HCT116 (cell line): ENCODE results near the gene C3orf20. TPM values are rescaled to one million over a fixed set of nuclear protein-coding genes. Genes with fewer than 3 reads are reported as not detected.

ENCODE experiments used
- ATAC-seq: fragments of 200-7000 bp; cut with Tn5 transposase; 2 replicates; pipeline ENCODE4 v1.9.1; 2020; ENCODE audit warnings: mild to moderate bottlenecking, moderate library complexity
- BruUV-seq: library from RNA; stranded (reverse); fragments of 400-500 nt; replicated peaks from 2 replicates; lab custom pipeline; 2021; lab: Mats Ljungman, UMichigan
- CTCF ChIA-PET: fragments of 300-600 bp; sonication (Branson Sonifier 250); formaldehyde crosslinking; loops from one replicate; lab custom pipeline; 2021; ENCODE audit warnings: antibody characterized with exemption; lab: Charles Lee
- POLR2A ChIA-PET: fragments of 300-600, 350-600 bp; sonication (Branson Sonifier 250); formaldehyde crosslinking; loops from one replicate; lab custom pipeline; 2021; ENCODE audit warnings: antibody characterized with exemption; lab: Charles Lee
- RAD21 ChIA-PET, 2 experiments: fragments of 300-600 bp; sonication (Branson Sonifier 250); formaldehyde crosslinking; loops; one replicate each; lab custom pipeline; 2023; ENCODE audit warnings: low total read pairs in 2 of 2; ENCODE audit not compliant: uncharacterized antibody in 2 of 2, unreplicated experiment in 2 of 2, low non-redundant PET in 1 of 2; lab: Charles Lee
- DNase-seq: peaks from one replicate; pipeline ENCODE4 v3.0.0-alpha.2; 2010; ENCODE audit warnings: low read depth, low spot score
- H2AFZ ChIP-seq: fragments of 200-600 bp; shearing (Covaris generic), sonication (generic); 2 replicates; pipeline ENCODE4 v1.6.1; 2017; ENCODE audit warnings: low read depth, mixed run types, mixed read lengths, antibody characterized with exemption, low read length; ENCODE audit not compliant: poor library complexity, severe bottlenecking
- H3K27ac ChIP-seq: 2 replicates; pipeline ENCODE4 v1.5.1; 2012; ENCODE audit warnings: low read depth, low read length
- H3K27me3 ChIP-seq: fragments of 200-600 bp; sonication (generic); 2 replicates; pipeline ENCODE4 v1.6.1; 2016; ENCODE audit warnings: mixed run types, low read length, mixed read lengths; ENCODE audit not compliant: insufficient read depth
- H3K36me3 ChIP-seq, 2 experiments: fragments of 200-500 bp in 1 of 2; fragments of 200-600 bp in 1 of 2; sonication (Bioruptor generic) in 1 of 2; sonication (generic) in 1 of 2; 2 replicates each; pipeline versions ENCODE4 v1.5.1 to v1.6.1; 2014 to 2016; ENCODE audit warnings: low read length in 2 of 2, inconsistent platforms in 1 of 2, mixed read lengths in 1 of 2, mixed run types in 1 of 2; ENCODE audit not compliant: insufficient read depth in 2 of 2, control insufficient read depth in 1 of 2
- H3K4me1 ChIP-seq, 2 experiments: fragments of 200-600 bp in 1 of 2; sonication (generic) in 1 of 2; 2 replicates each; pipeline versions ENCODE4 v1.5.1 to v1.6.1; 2012 to 2017; ENCODE audit warnings: low read length in 2 of 2, inconsistent platforms in 1 of 2, mild to moderate bottlenecking in 1 of 2, mixed read lengths in 1 of 2, mixed run types in 1 of 2, moderate library complexity in 1 of 2; ENCODE audit not compliant: insufficient read depth in 2 of 2, control insufficient read depth in 1 of 2
- H3K4me2 ChIP-seq: fragments of 200-600 bp; sonication (generic); 2 replicates; pipeline ENCODE4 v1.6.1; 2017; ENCODE audit warnings: mixed run types, low read length, mixed read lengths
- H3K4me3 ChIP-seq, 2 experiments: fragments of 200-600 bp in 1 of 2; sonication (generic) in 1 of 2; replicated peaks in 1 of 2; 2 replicates each; pipeline ENCODE4 v1.5.1; 2011 to 2016; ENCODE audit warnings: low read length in 2 of 2, control low read depth in 1 of 2, low read depth in 1 of 2, mild to moderate bottlenecking in 1 of 2, mixed read lengths in 1 of 2, mixed run types in 1 of 2
- H3K79me2 ChIP-seq: fragments of 200-600 bp; sonication (generic); 2 replicates; pipeline ENCODE4 v1.6.1; 2017; ENCODE audit warnings: mild to moderate bottlenecking, mixed run types, low read length, moderate library complexity, mixed read lengths; ENCODE audit not compliant: insufficient read depth
- H3K9ac ChIP-seq: fragments of 200-600 bp; sonication (generic); 2 replicates; pipeline ENCODE4 v1.6.1; 2016; ENCODE audit warnings: low read length, mixed read lengths
- H3K9me2 ChIP-seq: fragments of 200-600 bp; sonication (generic), shearing (Covaris generic); 2 replicates; pipeline ENCODE4 v1.6.1; 2017; ENCODE audit warnings: mixed run types, mild to moderate bottlenecking, moderate library complexity; ENCODE audit not compliant: insufficient read depth
- H3K9me3 ChIP-seq, 2 experiments: fragments of 200-500 bp in 1 of 2; fragments of 200-600 bp in 1 of 2; sonication (Bioruptor generic) in 1 of 2; sonication (generic) in 1 of 2; 2 replicates each; pipeline ENCODE4 v1.6.1; 2014 to 2017; ENCODE audit warnings: low read length in 2 of 2, mixed read lengths in 2 of 2, inconsistent platforms in 1 of 2, low read depth in 1 of 2, mild to moderate bottlenecking in 1 of 2, mixed run types in 1 of 2, moderate library complexity in 1 of 2; ENCODE audit not compliant: control insufficient read depth in 1 of 2, insufficient read depth in 1 of 2
- H4K20me1 ChIP-seq: fragments of 200-600 bp; sonication (generic), shearing (Covaris generic); 2 replicates; pipeline ENCODE4 v1.6.1; 2017; ENCODE audit warnings: mixed run types, mild to moderate bottlenecking, moderate library complexity; ENCODE audit not compliant: insufficient read depth
- ATF3 ChIP-seq: IDR thresholded peaks from 2 replicates; pipeline ENCODE4 v1.6.1; 2012
- CBX3 ChIP-seq: IDR thresholded peaks from 2 replicates; pipeline ENCODE4 v1.6.1; 2012; ENCODE audit warnings: low read depth
- CEBPB ChIP-seq: IDR thresholded peaks from 2 replicates; pipeline ENCODE4 v1.6.1; 2012; ENCODE audit warnings: low read depth
- EGR1 ChIP-seq: IDR thresholded peaks from 2 replicates; pipeline ENCODE4 v1.6.1; 2012; ENCODE audit warnings: low read depth
- ELF1 ChIP-seq: IDR thresholded peaks from 2 replicates; pipeline ENCODE4 v1.6.1; 2012; ENCODE audit warnings: low read depth, borderline replicate concordance
- EZH2phosphoT487 ChIP-seq: fragments of 200-600 bp; IDR thresholded peaks from 2 replicates; pipeline ENCODE4 v1.6.1; 2018; ENCODE audit warnings: antibody characterized with exemption, borderline replicate concordance
- FOSL1 ChIP-seq: IDR thresholded peaks from 2 replicates; pipeline ENCODE4 v1.6.1; 2012; ENCODE audit warnings: low read depth
- MAX ChIP-seq: IDR thresholded peaks from 2 replicates; pipeline ENCODE4 v1.6.1; 2012
- POLR2A ChIP-seq: IDR thresholded peaks from 2 replicates; pipeline ENCODE4 v1.7.0; 2011; ENCODE audit warnings: borderline replicate concordance; ENCODE audit not compliant: insufficient read depth, insufficient read length; ENCODE audit errors: extremely low read depth
- RAD21 ChIP-seq: IDR thresholded peaks from 2 replicates; pipeline ENCODE4 v1.6.1; 2012; ENCODE audit warnings: low read depth, mild to moderate bottlenecking
- SIN3A ChIP-seq: IDR thresholded peaks from 2 replicates; pipeline ENCODE4 v1.6.1; 2012; ENCODE audit warnings: low read depth
- TCF7L2 ChIP-seq: IDR thresholded peaks from 2 replicates; pipeline ENCODE4 v1.7.0; 2011; ENCODE audit warnings: borderline replicate concordance, inconsistent platforms; ENCODE audit not compliant: insufficient read depth, insufficient read length; ENCODE audit errors: extremely low read depth
- ZNF274 ChIP-seq: fragments of 200-500 bp; sonication (Bioruptor generic); IDR thresholded peaks from 2 replicates; pipeline ENCODE4 v1.6.1; 2014; ENCODE audit warnings: mild to moderate bottlenecking, low read depth, low read length, inconsistent platforms
- intact Hi-C: fragments of 100-400 bp; cut with micrococcal nuclease; formaldehyde crosslinking; loops from 2 replicates; pipeline ENCODE4 v1.10.0; 2022
- total RNA-seq: library from RNA; stranded (reverse); gene quantifications from one replicate; pipeline ENCODE4 v1.2.1, GENCODE V29; 2021; ENCODE audit not compliant: unreplicated experiment

Gene C3orf20
- total RNA-seq, 1 experiment from 2014 or later, result 0.20 TPM

GRCh38 chr3:14770591-14770990 is 95.7 kb downstream of the C3orf20 start:
- ATAC-seq, result no peak
- RAD21 ChIA-PET, result no interaction called here
- CTCF ChIA-PET, result no interaction called here
- H3K4me2 ChIP-seq, result no peak overlapping the region
- H3K36me3 ChIP-seq, result no peaks in the 10 kb centered on the region
- no peak overlapping the region for H3K27ac ChIP-seq
- H3K9me2 ChIP-seq, result no peaks in the 10 kb centered on the region
- H3K4me1 ChIP-seq, result no peaks in the 10 kb centered on the region
- H4K20me1 ChIP-seq, result no peaks in the 10 kb centered on the region
- no peak overlapping the region for H3K9ac ChIP-seq
- intact Hi-C loops, result no loop called here
- H2AFZ ChIP-seq, result no peak overlapping the region
- DNase-seq, result no peak
- BruUV-seq, result no TSS peak
- H3K9me3 ChIP-seq, result no peaks in the 10 kb centered on the region
- TF ChIP-seq EGR1 (no peak), TCF7L2 (no peak), RAD21 (no peak), CBX3 (no peak), ELF1 (no peak), CEBPB (no peak), ATF3 (no peak), ZNF274 (no peak), FOSL1 (no peak), SIN3A (no peak), POLR2A (no peak), MAX (no peak), EZH2phosphoT487 (no peak)
- TF ChIP-seq, all 23 proteins: peak for 0
- no peak overlapping the region for H3K4me3 ChIP-seq
- POLR2A ChIA-PET, result no interaction called here
- H3K27me3 ChIP-seq, result no peaks in the 10 kb centered on the region
- H3K79me2 ChIP-seq, result no peaks in the 10 kb centered on the region
